Activated CD4-positive, alpha-beta T cell treated with anti-CD3 and anti-CD28 coated beads, Interleukin-2, amount 10 ng/mL, durations not matched to agents 24 days and 14 days (primary cell): ENCODE results near the gene SLC30A3. TPM values are rescaled to one million over a fixed set of nuclear protein-coding genes. Genes with fewer than 3 reads are reported as not detected.

Experiments
- DNase-seq: peaks from one replicate; pipeline ENCODE4 v3.0.0; 2022
- H3K27ac Mint-ChIP-seq: one replicate; pipeline ENCODE4 v1.8.0; 2022; ENCODE audit warnings: mild to moderate bottlenecking, mixed read lengths
- H3K27me3 Mint-ChIP-seq: one replicate; pipeline ENCODE4 v1.8.0; 2022; ENCODE audit warnings: mixed read lengths
- H3K36me3 Mint-ChIP-seq: one replicate; pipeline ENCODE4 v1.8.0; 2022; ENCODE audit warnings: low read depth, mild to moderate bottlenecking, mixed read lengths
- H3K4me1 Mint-ChIP-seq: one replicate; pipeline ENCODE4 v1.8.0; 2021; ENCODE audit warnings: mixed read lengths
- H3K4me3 Mint-ChIP-seq: one replicate; pipeline ENCODE4 v1.8.0; 2022; ENCODE audit warnings: mild to moderate bottlenecking, moderate library complexity, mixed read lengths
- H3K9me3 Mint-ChIP-seq: one replicate; pipeline ENCODE4 v1.8.0; 2021; ENCODE audit warnings: mixed read lengths
- intact Hi-C: fragments of 100-400 bp; cut with micrococcal nuclease; formaldehyde crosslinking; loops from one replicate; pipeline ENCODE4 v1.15.1; 2023
- total RNA-seq: library from RNA; stranded (reverse); gene quantifications from 2 replicates; pipeline ENCODE4 v1.2.3, GENCODE V29; 2022

The SLC30A3 gene, protein sequence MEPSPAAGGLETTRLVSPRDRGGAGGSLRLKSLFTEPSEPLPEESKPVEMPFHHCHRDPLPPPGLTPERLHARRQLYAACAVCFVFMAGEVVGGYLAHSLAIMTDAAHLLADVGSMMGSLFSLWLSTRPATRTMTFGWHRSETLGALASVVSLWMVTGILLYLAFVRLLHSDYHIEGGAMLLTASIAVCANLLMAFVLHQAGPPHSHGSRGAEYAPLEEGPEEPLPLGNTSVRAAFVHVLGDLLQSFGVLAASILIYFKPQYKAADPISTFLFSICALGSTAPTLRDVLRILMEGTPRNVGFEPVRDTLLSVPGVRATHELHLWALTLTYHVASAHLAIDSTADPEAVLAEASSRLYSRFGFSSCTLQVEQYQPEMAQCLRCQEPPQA
- 1.4 and 2.2 TPM in 2 replicates for total RNA-seq

DNA sequence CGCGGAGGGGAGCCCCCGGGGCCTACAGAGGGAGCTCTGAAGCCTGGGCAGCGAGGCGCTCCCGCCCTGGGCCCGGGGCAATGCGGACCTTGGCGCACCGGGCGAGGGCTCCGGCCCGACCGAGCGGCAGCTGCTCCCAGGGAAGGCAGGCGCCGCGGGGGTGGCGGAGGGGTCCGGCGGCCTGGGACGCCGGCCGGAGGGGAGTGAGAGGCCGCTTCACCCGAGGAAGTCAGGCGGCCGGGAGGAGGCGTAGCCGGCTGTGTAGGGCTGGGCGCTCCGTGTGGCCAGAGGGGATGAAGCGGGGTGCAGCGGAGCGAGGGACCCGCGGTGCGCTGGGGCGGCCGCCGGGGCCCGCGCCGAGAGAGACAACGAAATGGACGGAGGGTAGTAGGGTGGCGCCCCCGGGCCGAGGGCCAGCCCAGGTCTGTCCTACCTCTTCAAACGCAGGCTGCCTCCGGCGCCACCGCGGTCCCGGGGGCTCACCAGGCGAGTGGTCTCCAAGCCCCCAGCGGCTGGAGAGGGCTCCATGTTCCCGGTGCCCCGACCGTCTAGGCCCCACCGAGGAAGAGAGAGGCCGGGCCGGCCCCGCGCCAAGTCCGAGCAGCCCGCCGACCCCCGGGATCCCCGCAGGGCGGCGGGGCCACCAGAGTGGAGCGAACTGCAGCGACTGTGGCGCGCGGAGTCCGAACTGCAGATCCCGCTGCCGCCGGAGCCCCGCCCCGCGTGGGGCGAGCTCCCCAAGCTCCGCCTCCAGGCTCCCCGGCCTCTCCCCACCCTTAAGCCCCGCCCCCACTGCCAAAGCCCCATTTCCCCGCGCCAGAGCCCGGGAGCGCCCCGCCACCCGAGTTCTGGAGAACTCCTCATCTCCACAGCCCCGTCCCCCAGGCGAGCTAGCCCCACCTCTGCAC lies at the start of gene SLC30A3:
TSS of gene SLC30A3 (minus strand) at position 669 of the 908 bp plus-strand sequence. CDS start at position 528, 141 bp downstream.
- H3K27me3 Mint-ChIP-seq: peaks cover 51% of the 10 kb centered on the region
- peaks cover 25% of the 10 kb centered on the region for H3K4me1 Mint-ChIP-seq
- intact Hi-C loops: loop anchor here (1.0 to 5.0 kb wide), 4 partner anchors 40 to 415 kb away; partner anchors contain the start of genes ATRAID, DPYSL5, MAPRE3 and SLC5A6
- peak within 1 kb of the TSS; percentile 63 for H3K27ac Mint-ChIP-seq
- no peaks in the 10 kb centered on the region for H3K36me3 Mint-ChIP-seq
- H3K4me3 Mint-ChIP-seq: peak within 1 kb of the TSS; percentile 91
- no peaks in the 10 kb centered on the region for H3K9me3 Mint-ChIP-seq
- peak; percentile 93 for DNase-seq

DNA sequence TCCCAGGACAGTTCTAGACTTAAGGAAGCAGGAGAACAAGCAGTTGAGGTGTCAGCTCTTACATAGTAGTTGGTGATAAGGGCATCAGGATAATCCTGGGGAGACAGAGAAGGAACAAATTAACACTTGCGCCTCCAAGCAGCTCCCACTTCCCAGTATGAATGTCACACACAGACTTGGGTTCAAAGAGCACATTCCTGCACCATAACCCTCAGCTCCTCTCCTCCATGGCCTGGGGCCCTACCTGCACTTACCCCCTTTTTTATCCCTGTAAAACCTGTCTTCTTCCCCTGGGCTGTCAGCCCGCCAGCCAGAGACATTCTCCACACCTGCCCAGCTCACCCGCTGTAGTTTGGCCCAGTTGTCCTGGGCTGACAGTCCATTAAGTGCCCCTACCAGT lies 49.3 kb upstream of the SLC30A3 start:
- no peak overlapping the region for H3K4me3 Mint-ChIP-seq
- H3K36me3 Mint-ChIP-seq: peaks cover 22% of the 10 kb centered on the region
- no peaks in the 10 kb centered on the region for H3K4me1 Mint-ChIP-seq
- intact Hi-C loops: no loop called here
- H3K27ac Mint-ChIP-seq: no peak overlapping the region
- no peaks in the 10 kb centered on the region for H3K9me3 Mint-ChIP-seq
- no peak for DNase-seq
- peaks cover 2% of the 10 kb centered on the region for H3K27me3 Mint-ChIP-seq

DNA sequence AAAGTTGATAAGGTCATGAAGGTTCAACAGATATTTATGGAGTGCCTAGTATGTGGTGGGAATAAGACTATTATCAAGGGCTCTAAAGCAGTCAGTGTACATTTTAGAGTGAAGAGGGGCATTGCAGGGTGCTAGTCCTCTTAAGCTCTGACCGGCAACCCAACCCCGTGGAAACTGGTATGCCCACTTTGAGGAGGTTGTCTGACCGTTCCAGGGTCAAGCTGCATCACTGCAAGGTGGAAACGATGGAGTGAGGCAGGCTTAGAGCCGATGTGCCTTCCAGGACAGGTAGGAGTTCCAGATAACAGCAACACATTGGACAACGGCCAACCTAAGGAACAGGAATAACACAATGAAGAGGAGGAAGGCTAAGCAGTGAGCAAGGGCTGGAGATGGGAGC lies 46.8 kb upstream of the SLC30A3 start:
- intact Hi-C loops: no loop called here

DNA sequence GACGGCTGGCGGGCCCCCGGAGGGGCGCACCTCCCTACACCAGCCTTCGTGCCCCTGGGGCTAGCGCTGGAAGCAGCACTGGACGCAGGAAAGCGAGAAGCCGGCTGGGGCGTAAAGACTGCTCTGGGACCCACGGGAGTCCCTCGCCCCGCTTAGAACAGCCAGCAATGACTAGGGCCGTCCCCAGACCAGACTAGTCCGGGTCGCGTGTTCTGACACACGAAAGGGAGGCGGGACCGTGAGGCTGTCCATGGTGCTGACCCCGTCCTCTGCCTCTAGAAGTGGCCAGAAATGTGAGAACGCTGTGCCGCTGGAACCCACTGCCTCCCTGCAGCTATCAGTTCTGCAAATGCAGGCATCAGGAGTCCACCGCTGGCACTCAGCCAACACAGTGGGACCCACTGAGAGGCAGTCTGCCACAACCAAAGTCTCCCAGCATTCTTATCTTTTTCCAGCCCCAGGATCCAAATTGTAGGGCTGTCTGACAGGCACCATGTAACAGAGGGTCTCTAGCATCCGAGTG lies 45.6 kb upstream of the SLC30A3 start, which contains the start of gene UCN:
TSS of gene UCN (minus strand) at position 87 of the 523 bp plus-strand sequence. CDS start 550 bp downstream, outside the sequence.
- Mint-ChIP-seq H3K9me3 (no peaks in the 10 kb centered on the region), H3K27ac (no peak within 1 kb of the TSS), H3K36me3 (peaks cover 20% of the 10 kb centered on the region), H3K4me1 (no peaks in the 10 kb centered on the region), H3K27me3 (peaks cover 19% of the 10 kb centered on the region), H3K4me3 (peak within 1 kb of the TSS; percentile 43)
- intact Hi-C loops: no loop called here
- no peak for DNase-seq

More for the DNA sequence above, 46.8 kb upstream of the SLC30A3 start:
- peaks cover 20% of the 10 kb centered on the region for H3K36me3 Mint-ChIP-seq
- H3K27ac Mint-ChIP-seq: no peak overlapping the region
- no peak overlapping the region for H3K4me3 Mint-ChIP-seq
- H3K27me3 Mint-ChIP-seq: peaks cover 16% of the 10 kb centered on the region
- DNase-seq: no peak
- H3K4me1 Mint-ChIP-seq: no peaks in the 10 kb centered on the region
- no peaks in the 10 kb centered on the region for H3K9me3 Mint-ChIP-seq

DNA sequence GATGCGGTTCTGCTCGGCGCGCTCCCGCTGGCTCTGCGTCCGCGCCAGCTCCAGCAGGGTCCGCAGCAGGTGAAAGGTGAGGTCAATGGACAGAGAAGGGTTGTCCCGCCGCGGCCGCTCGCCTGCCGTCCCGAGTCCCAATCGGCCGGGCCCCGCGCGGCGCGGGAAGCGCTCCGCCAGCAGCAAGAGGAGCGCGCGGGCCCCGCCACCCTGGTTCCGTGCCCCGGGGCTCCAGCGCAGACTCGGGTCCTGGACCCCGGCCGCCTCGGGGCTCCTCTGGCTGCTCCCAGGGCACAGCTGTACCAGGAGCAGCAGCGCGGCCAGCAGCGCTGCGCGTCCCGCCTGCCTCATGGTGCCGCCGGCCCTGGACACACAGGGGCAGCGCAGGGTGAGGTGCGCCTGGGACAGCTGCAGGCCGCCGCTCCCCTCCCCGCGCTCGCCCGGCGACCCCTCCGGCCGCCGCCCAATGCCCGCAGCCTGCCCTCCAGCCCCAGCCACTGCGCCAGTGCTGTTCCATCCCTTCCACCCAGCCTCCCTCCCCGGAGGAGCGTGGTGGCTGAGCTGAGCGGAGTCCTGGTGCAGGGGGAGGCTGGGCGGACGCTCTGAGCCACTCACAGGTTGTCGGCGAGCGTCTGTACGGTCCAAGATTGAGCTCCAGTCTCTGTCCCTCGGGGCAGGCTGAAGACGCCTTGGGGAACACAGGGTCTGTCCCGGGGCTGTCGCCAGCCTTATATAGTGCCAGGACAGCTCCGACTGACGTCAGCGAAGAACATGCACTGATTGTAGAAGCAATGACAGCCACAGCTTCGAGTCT lies 44.9 kb upstream of the SLC30A3 start:
- intact Hi-C loops: no loop called here
- DNase-seq: no peak
- Mint-ChIP-seq H3K27ac (no peak overlapping the region), H3K9me3 (no peaks in the 10 kb centered on the region), H3K4me1 (peaks cover 4% of the 10 kb centered on the region), H3K36me3 (peaks cover 20% of the 10 kb centered on the region), H3K27me3 (peaks cover 19% of the 10 kb centered on the region), H3K4me3 (no peak overlapping the region)

DNA sequence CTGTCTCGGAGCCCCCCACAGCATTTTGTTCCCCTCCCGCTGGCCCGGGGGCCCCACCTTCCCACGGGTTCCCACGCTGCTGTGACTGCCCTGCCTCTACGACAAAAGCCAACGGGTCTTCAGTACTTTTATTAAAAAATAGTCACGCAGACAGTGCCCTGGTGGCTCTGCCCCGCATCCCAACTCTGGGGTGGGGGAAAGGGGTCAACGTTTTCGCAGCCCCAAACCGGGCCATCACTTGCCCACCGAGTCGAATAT lies 44.4 kb upstream of the SLC30A3 start:
- no peak for DNase-seq
- intact Hi-C loops: no loop called here
- peaks cover 19% of the 10 kb centered on the region for H3K36me3 Mint-ChIP-seq
- H3K27ac Mint-ChIP-seq: no peak overlapping the region
- peaks cover 19% of the 10 kb centered on the region for H3K27me3 Mint-ChIP-seq
- H3K4me3 Mint-ChIP-seq: peak overlapping the region; percentile 43
- peaks cover 5% of the 10 kb centered on the region for H3K4me1 Mint-ChIP-seq
- H3K9me3 Mint-ChIP-seq: no peaks in the 10 kb centered on the region

DNA sequence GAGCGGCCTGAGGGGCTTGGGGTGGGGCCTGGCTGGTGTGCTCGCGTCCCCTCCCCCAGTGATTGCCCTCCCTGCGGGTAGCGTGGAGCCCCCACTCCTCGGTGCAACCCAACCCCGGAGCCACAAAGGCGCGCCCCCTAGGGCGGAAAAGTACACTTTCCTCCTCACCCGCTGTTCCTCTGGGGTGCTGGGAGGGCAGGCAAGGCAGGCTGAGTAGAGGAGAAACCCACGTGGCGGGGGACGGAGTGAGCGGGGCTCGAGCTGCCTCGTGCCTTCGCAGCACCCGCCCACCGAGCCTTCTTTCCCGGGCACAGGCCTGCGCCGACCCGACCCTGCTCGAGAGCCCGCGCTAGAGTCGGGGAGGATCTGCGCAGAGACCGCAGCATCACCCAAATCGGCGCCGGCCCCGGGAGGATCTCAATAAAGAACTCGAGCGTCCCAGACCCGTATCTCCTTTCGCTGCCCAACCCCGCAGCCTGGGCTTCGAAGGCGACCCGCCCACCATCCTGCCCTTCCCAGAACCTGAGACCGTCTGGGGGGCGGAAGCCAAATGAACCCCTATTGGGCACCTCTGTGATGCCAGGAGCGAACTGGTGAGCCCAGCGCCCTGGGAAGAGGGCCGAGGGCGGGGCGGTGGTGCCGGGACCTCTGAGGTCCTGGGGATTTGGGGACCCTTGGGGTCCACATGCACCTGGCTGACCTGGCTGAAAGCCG lies 43.9 kb upstream of the SLC30A3 start:
- Mint-ChIP-seq H3K36me3 (peaks cover 18% of the 10 kb centered on the region), H3K4me3 (peak overlapping the region; percentile 65), H3K27ac (no peak overlapping the region), H3K4me1 (peaks cover 5% of the 10 kb centered on the region), H3K9me3 (no peaks in the 10 kb centered on the region), H3K27me3 (peaks cover 19% of the 10 kb centered on the region)
- DNase-seq: peak; percentile 74
- intact Hi-C loops: no loop called here

DNA sequence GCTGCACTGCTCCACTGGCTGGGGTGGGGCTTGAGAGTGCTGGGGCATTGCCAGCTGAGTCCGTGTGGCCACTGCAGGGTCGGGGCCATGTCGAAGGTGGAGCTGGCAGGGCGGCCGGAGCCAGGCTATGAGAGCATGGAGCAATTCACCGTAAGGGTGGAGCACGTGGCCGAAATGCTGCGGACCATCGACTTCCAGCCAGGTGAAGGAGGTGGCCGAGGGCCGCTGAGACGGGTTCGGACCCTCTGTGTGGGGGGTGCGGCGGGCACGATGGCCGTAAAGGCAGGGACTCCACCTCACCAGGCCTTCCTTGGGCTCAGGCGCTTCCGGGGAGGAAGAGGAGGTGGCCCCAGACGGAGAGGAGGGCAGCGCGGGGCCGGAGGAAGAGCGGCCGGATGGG lies 43.3 kb upstream of the SLC30A3 start:
- peaks cover 5% of the 10 kb centered on the region for H3K4me1 Mint-ChIP-seq
- no peaks in the 10 kb centered on the region for H3K9me3 Mint-ChIP-seq
- H3K36me3 Mint-ChIP-seq: peaks cover 13% of the 10 kb centered on the region
- intact Hi-C loops: no loop called here
- no peak for DNase-seq
- H3K4me3 Mint-ChIP-seq: peak overlapping the region; percentile 65
- no peak overlapping the region for H3K27ac Mint-ChIP-seq
- H3K27me3 Mint-ChIP-seq: peaks cover 19% of the 10 kb centered on the region

DNA sequence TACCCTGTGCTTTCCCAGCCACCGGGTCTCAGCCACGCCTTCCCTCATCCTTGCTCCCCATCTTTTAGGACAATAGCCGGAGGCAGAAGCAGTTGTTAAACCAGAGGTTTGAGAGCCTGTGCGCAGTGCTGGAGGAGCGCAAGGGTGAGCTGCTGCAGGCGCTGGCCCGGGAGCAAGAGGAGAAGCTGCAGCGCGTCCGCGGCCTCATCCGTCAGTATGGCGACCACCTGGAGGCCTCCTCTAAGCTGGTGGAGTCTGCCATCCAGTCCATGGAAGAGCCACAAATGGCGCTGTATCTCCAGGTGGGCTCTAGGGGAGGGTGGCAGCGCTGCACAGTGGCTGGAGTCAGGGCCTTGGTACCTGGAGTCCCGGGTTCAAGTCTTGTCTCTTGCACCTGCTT lies 42.7 kb upstream of the SLC30A3 start:
- H3K4me1 Mint-ChIP-seq: peaks cover 5% of the 10 kb centered on the region
- H3K36me3 Mint-ChIP-seq: peaks cover 12% of the 10 kb centered on the region
- no peak for DNase-seq
- intact Hi-C loops: no loop called here
- peaks cover 19% of the 10 kb centered on the region for H3K27me3 Mint-ChIP-seq
- H3K27ac Mint-ChIP-seq: no peak overlapping the region
- no peaks in the 10 kb centered on the region for H3K9me3 Mint-ChIP-seq
- no peak overlapping the region for H3K4me3 Mint-ChIP-seq

DNA sequence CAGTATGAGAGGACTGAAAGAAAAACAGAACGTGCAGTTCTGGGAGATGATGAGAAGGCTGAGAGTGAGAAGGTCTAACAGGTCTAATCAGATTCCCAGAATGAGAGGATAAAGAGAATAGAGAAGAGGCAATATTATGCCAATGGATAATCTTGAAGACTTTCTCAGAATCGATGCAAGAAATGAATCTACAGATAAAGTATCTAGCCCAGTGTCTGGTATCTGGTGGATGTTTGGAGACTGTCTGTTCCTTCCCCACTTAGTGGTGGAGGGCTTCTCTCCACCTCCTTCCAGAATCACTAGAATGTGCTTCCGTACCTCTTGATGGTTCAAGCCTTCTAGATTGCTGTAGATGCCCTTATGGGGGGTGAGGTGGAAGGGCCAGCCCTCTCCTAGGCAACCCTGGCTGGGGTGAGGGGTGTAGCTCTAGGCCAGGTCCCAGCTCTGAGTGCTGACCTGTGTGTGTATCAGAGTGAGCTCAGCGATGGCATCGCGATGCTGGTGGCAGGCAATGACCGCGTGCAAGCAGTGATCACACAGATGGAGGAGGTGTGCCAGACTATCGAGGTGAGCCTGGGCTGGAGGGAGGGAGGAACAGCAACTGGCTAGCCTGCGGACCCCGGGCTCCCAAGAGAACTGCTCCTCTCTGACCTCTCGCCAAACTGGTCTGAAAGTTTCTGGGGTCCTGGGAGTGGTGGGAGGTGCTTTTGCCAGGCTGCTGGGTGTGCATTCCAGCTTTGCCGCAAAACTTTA lies 41.8 kb upstream of the SLC30A3 start:
- peaks cover 5% of the 10 kb centered on the region for H3K4me1 Mint-ChIP-seq
- no peak overlapping the region for H3K27ac Mint-ChIP-seq
- no peak for DNase-seq
- intact Hi-C loops: no loop called here
- no peaks in the 10 kb centered on the region for H3K9me3 Mint-ChIP-seq
- H3K36me3 Mint-ChIP-seq: peaks cover 8% of the 10 kb centered on the region
- H3K4me3 Mint-ChIP-seq: no peak overlapping the region
- H3K27me3 Mint-ChIP-seq: peaks cover 19% of the 10 kb centered on the region

DNA sequence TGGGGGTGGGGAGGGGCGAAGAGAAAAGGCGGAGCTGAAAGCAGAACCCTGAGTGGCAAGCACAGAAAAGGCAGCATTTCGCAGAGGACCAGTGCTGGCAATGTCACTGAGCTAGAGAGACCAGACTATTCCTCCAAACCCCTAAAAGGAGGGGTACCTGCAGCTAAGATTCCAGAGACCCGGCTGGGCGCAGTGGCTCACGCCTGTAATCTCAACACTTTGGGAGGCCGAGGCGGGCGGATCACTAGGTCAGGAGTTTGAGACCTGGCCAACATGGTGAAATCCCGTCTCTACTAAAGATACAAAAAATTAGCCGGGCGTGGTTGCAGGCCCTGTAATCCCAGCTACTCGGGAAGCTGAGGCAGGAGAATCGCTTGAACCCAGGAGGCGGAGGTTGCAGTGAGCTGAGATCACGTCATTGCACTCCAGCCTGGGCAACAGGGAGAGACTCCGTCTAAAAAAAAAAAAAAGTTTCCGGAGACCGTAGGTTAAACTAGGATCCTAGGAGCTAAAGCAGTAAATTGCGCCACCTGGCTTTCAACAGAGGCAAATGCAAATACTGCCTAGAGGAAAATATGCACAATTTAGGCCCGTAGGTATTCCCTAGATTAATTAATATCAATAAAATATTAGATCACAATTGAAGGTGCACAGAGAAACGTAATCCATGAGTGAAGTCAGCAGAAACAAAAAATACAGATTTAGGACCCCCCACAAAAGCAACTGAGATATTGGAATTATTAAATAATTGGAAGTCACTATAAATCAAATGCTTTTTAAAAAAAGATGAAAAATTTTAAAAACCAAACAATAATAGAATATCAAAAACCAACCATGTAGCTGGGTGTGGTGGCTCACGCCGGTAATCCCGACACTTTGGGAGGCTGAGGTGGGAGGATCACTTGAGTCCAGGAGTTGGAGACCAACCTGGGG lies 40.5 kb upstream of the SLC30A3 start:
- Mint-ChIP-seq H3K36me3 (no peaks in the 10 kb centered on the region), H3K27me3 (peaks cover 19% of the 10 kb centered on the region), H3K9me3 (no peaks in the 10 kb centered on the region), H3K4me1 (peaks cover 5% of the 10 kb centered on the region), H3K4me3 (peak overlapping the region; percentile 71), H3K27ac (no peak overlapping the region)
- peak; percentile 85 for DNase-seq
- intact Hi-C loops: loop anchor here (1.0 to 2.0 kb wide), 3 partner anchors 41 to 205 kb away; partner anchors contain the start of gene SLC30A3
